ENCODE results near the gene TFR2.

DNA sequence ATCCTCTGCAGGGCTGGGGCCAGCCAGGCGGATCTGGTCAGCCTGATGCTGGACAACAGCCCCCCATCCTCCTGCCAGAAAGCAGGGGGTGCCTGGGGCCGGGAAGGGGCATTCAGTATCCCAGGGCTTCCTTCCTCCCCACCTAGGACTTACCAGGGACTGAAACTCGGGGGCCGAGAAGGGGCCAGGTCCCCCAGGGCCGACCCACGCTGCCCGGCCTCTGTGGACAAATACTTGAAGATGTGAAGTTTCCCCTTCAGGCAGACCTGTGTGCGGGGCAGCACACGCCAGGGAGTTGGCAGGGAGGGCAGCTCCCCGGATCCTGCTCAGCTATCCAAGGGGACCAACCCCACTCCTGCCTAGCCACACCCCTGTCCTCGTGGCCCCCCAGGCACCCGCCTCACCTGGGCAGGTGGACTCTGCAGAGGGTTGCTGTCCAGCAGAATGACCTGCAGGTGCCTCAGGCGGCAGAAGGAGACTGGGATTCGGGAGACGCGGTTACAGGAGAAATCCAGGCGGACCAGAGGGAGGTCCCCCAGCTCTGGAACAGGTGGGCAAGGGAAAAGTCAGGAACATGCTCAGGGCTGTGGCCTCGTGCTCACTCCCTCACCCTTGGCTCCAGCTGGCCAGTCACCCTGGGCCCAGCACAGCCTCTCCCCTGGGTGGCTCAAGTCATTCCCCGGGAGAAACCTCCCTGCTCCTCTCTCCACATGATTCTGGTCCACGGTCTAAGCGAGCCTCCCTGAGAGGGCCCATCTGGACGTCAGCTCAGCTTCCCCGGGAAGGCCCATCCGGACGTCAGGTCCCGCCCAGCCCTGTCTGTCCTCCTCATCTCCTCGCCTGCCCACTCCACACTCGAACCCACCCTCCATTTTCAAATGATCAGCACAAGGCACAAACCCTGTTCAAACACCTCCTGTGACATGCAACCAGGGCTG is 62.8 kb downstream of the TFR2 start:
- TF ChIP-seq, protein P1, sequence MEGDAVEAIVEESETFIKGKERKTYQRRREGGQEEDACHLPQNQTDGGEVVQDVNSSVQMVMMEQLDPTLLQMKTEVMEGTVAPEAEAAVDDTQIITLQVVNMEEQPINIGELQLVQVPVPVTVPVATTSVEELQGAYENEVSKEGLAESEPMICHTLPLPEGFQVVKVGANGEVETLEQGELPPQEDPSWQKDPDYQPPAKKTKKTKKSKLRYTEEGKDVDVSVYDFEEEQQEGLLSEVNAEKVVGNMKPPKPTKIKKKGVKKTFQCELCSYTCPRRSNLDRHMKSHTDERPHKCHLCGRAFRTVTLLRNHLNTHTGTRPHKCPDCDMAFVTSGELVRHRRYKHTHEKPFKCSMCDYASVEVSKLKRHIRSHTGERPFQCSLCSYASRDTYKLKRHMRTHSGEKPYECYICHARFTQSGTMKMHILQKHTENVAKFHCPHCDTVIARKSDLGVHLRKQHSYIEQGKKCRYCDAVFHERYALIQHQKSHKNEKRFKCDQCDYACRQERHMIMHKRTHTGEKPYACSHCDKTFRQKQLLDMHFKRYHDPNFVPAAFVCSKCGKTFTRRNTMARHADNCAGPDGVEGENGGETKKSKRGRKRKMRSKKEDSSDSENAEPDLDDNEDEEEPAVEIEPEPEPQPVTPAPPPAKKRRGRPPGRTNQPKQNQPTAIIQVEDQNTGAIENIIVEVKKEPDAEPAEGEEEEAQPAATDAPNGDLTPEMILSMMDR (conservative IDR thresholded peaks at IDR 0.05; ENCODE audit: low read depth in 2 of 2), result no peak
- TF ChIP-seq EZH2 (IDR thresholded peaks at IDR 0.05; ENCODE audit: low read depth, unreplicated experiment) (no peak), POLR2AphosphoS5 (IDR thresholded peaks at IDR 0.05; ENCODE audit: low read depth) (no peak), ZNF331 (CRISPR knock-in tag; IDR thresholded peaks at IDR 0.05; ENCODE audit: low read depth) (no peak), STAT1 (IDR thresholded peaks at IDR 0.05; ENCODE audit: unreplicated experiment) (no peak), EZH2phosphoT487 (IDR thresholded peaks at IDR 0.05; ENCODE audit: unreplicated experiment) (no peak), JUNB (IDR thresholded peaks at IDR 0.05; ENCODE audit: unreplicated experiment) (no peak)
- TF ChIP-seq, protein P2, sequence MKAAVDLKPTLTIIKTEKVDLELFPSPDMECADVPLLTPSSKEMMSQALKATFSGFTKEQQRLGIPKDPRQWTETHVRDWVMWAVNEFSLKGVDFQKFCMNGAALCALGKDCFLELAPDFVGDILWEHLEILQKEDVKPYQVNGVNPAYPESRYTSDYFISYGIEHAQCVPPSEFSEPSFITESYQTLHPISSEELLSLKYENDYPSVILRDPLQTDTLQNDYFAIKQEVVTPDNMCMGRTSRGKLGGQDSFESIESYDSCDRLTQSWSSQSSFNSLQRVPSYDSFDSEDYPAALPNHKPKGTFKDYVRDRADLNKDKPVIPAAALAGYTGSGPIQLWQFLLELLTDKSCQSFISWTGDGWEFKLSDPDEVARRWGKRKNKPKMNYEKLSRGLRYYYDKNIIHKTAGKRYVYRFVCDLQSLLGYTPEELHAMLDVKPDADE (IDR thresholded peaks at IDR 0.05), result no peak
- TF ChIP-seq, protein P3, sequence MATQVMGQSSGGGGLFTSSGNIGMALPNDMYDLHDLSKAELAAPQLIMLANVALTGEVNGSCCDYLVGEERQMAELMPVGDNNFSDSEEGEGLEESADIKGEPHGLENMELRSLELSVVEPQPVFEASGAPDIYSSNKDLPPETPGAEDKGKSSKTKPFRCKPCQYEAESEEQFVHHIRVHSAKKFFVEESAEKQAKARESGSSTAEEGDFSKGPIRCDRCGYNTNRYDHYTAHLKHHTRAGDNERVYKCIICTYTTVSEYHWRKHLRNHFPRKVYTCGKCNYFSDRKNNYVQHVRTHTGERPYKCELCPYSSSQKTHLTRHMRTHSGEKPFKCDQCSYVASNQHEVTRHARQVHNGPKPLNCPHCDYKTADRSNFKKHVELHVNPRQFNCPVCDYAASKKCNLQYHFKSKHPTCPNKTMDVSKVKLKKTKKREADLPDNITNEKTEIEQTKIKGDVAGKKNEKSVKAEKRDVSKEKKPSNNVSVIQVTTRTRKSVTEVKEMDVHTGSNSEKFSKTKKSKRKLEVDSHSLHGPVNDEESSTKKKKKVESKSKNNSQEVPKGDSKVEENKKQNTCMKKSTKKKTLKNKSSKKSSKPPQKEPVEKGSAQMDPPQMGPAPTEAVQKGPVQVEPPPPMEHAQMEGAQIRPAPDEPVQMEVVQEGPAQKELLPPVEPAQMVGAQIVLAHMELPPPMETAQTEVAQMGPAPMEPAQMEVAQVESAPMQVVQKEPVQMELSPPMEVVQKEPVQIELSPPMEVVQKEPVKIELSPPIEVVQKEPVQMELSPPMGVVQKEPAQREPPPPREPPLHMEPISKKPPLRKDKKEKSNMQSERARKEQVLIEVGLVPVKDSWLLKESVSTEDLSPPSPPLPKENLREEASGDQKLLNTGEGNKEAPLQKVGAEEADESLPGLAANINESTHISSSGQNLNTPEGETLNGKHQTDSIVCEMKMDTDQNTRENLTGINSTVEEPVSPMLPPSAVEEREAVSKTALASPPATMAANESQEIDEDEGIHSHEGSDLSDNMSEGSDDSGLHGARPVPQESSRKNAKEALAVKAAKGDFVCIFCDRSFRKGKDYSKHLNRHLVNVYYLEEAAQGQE (IDR thresholded peaks at IDR 0.05; ENCODE audit: unreplicated experiment), result no peak
- TF ChIP-seq, protein P4, sequence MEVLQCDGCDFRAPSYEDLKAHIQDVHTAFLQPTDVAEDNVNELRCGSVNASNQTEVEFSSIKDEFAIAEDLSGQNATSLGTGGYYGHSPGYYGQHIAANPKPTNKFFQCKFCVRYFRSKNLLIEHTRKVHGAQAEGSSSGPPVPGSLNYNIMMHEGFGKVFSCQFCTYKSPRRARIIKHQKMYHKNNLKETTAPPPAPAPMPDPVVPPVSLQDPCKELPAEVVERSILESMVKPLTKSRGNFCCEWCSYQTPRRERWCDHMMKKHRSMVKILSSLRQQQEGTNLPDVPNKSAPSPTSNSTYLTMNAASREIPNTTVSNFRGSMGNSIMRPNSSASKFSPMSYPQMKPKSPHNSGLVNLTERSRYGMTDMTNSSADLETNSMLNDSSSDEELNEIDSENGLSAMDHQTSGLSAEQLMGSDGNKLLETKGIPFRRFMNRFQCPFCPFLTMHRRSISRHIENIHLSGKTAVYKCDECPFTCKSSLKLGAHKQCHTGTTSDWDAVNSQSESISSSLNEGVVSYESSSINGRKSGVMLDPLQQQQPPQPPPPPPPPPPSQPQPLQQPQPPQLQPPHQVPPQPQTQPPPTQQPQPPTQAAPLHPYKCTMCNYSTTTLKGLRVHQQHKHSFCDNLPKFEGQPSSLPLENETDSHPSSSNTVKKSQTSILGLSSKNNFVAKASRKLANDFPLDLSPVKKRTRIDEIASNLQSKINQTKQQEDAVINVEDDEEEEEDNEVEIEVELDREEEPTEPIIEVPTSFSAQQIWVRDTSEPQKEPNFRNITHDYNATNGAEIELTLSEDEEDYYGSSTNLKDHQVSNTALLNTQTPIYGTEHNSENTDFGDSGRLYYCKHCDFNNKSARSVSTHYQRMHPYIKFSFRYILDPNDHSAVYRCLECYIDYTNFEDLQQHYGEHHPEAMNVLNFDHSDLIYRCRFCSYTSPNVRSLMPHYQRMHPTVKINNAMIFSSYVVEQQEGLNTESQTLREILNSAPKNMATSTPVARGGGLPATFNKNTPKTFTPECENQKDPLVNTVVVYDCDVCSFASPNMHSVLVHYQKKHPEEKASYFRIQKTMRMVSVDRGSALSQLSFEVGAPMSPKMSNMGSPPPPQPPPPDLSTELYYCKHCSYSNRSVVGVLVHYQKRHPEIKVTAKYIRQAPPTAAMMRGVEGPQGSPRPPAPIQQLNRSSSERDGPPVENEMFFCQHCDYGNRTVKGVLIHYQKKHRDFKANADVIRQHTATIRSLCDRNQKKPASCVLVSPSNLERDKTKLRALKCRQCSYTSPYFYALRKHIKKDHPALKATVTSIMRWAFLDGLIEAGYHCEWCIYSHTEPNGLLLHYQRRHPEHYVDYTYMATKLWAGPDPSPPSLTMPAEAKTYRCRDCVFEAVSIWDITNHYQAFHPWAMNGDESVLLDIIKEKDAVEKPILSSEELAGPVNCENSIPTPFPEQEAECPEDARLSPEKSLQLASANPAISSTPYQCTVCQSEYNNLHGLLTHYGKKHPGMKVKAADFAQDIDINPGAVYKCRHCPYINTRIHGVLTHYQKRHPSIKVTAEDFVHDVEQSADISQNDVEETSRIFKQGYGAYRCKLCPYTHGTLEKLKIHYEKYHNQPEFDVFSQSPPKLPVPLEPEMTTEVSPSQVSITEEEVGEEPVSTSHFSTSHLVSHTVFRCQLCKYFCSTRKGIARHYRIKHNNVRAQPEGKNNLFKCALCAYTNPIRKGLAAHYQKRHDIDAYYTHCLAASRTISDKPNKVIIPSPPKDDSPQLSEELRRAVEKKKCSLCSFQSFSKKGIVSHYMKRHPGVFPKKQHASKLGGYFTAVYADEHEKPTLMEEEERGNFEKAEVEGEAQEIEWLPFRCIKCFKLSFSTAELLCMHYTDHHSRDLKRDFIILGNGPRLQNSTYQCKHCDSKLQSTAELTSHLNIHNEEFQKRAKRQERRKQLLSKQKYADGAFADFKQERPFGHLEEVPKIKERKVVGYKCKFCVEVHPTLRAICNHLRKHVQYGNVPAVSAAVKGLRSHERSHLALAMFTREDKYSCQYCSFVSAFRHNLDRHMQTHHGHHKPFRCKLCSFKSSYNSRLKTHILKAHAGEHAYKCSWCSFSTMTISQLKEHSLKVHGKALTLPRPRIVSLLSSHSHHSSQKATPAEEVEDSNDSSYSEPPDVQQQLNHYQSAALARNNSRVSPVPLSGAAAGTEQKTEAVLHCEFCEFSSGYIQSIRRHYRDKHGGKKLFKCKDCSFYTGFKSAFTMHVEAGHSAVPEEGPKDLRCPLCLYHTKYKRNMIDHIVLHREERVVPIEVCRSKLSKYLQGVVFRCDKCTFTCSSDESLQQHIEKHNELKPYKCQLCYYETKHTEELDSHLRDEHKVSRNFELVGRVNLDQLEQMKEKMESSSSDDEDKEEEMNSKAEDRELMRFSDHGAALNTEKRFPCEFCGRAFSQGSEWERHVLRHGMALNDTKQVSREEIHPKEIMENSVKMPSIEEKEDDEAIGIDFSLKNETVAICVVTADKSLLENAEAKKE (CRISPR knock-in tag; IDR thresholded peaks at IDR 0.05), result no peak

All from GM23338 (cell line).